Measurements from ENCODE around the gene SCO1.
"Not testable (repeated sequence)": the region's sequence is repeated elsewhere in the genome, so short reads cannot be mapped to it uniquely, and the experiment has no call there.

The SCO1 gene

GRCh38 chr17:10724546-10725195 is 27.3 kb upstream of the SCO1 start:
- H3K4me3 ChIP-seq (ENCODE audit: low read length): no peak overlapping the region
- no peaks in the 10 kb centered on the region for H3K9me3 ChIP-seq (replicated peaks; ENCODE audit: low read length)
- H3K4me1 ChIP-seq (ENCODE audit: control insufficient read depth, insufficient read depth, low read length): peaks cover 7% of the 10 kb centered on the region
- H3K27me3 ChIP-seq (ENCODE audit: control insufficient read depth, insufficient read depth, low read length): no peaks in the 10 kb centered on the region
- no peak overlapping the region for H3K9ac ChIP-seq (ENCODE audit: low read depth, low read length)
- no peak overlapping the region for H3K4me2 ChIP-seq (ENCODE audit: low read length)
- no peaks in the 10 kb centered on the region for H3K36me3 ChIP-seq (ENCODE audit: insufficient read depth, low read length)

GRCh38 chr17:10718547-10718946 is 21.2 kb upstream of the SCO1 start:
- no peaks in the 10 kb centered on the region for H3K27me3 ChIP-seq (ENCODE audit: control insufficient read depth, insufficient read depth, low read length)
- H3K4me1 ChIP-seq (ENCODE audit: control insufficient read depth, insufficient read depth, low read length): no peaks in the 10 kb centered on the region
- H3K4me3 ChIP-seq (ENCODE audit: low read length): no peak overlapping the region
- H3K9me3 ChIP-seq (replicated peaks; ENCODE audit: low read length): no peaks in the 10 kb centered on the region
- no peak overlapping the region for H3K9ac ChIP-seq (ENCODE audit: low read depth, low read length)
- no peaks in the 10 kb centered on the region for H3K36me3 ChIP-seq (ENCODE audit: insufficient read depth, low read length)
- H3K4me2 ChIP-seq (ENCODE audit: low read length): no peak overlapping the region

GRCh38 chr17:10716218-10716617 is 18.9 kb upstream of the SCO1 start:
- no peak overlapping the region for H3K4me2 ChIP-seq (ENCODE audit: low read length)
- H3K9me3 ChIP-seq (replicated peaks; ENCODE audit: low read length): no peaks in the 10 kb centered on the region
- H3K4me3 ChIP-seq (ENCODE audit: low read length): no peak overlapping the region
- no peaks in the 10 kb centered on the region for H3K27me3 ChIP-seq (ENCODE audit: control insufficient read depth, insufficient read depth, low read length)
- H3K36me3 ChIP-seq (ENCODE audit: insufficient read depth, low read length): peaks cover 16% of the 10 kb centered on the region
- no peak overlapping the region for H3K9ac ChIP-seq (ENCODE audit: low read depth, low read length)
- no peaks in the 10 kb centered on the region for H3K4me1 ChIP-seq (ENCODE audit: control insufficient read depth, insufficient read depth, low read length)

GRCh38 chr17:10713318-10713717 is 16.0 kb upstream of the SCO1 start:
- Histone ChIP-seq H3K4me3 (ENCODE audit: low read length) (no peak overlapping the region), H3K4me1 (ENCODE audit: control insufficient read depth, insufficient read depth, low read length) (no peaks in the 10 kb centered on the region), H3K36me3 (ENCODE audit: insufficient read depth, low read length) (peaks cover 35% of the 10 kb centered on the region), H3K27me3 (ENCODE audit: control insufficient read depth, insufficient read depth, low read length) (no peaks in the 10 kb centered on the region), H3K4me2 (ENCODE audit: low read length) (no peak overlapping the region), H3K9ac (ENCODE audit: low read depth, low read length) (no peak overlapping the region), H3K9me3 (replicated peaks; ENCODE audit: low read length) (no peaks in the 10 kb centered on the region)

GRCh38 chr17:10705727-10706126 is 8.4 kb upstream of the SCO1 start:
- Histone ChIP-seq H3K36me3 (ENCODE audit: insufficient read depth, low read length) (peaks cover 49% of the 10 kb centered on the region), H3K27me3 (ENCODE audit: control insufficient read depth, insufficient read depth, low read length) (no peaks in the 10 kb centered on the region), H3K9ac (ENCODE audit: low read depth, low read length) (no peak overlapping the region), H3K4me1 (ENCODE audit: control insufficient read depth, insufficient read depth, low read length) (peaks cover 9% of the 10 kb centered on the region), H3K9me3 (replicated peaks; ENCODE audit: low read length) (no peaks in the 10 kb centered on the region), H3K4me3 (ENCODE audit: low read length) (no peak overlapping the region), H3K4me2 (ENCODE audit: low read length) (no peak overlapping the region)

GRCh38 chr17:10702574-10702973 is 5.2 kb upstream of the SCO1 start:
- peak overlapping the region; percentile 35 for H3K4me3 ChIP-seq (ENCODE audit: low read length)
- no peaks in the 10 kb centered on the region for H3K9me3 ChIP-seq (replicated peaks; ENCODE audit: low read length)
- H3K27me3 ChIP-seq (ENCODE audit: control insufficient read depth, insufficient read depth, low read length): no peaks in the 10 kb centered on the region
- peak overlapping the region; percentile 50 for H3K4me2 ChIP-seq (ENCODE audit: low read length)
- H3K9ac ChIP-seq (ENCODE audit: low read depth, low read length): no peak overlapping the region
- peaks cover 16% of the 10 kb centered on the region for H3K4me1 ChIP-seq (ENCODE audit: control insufficient read depth, insufficient read depth, low read length)
- peaks cover 32% of the 10 kb centered on the region for H3K36me3 ChIP-seq (ENCODE audit: insufficient read depth, low read length)

GRCh38 chr17:10699856-10700255 is 2.5 kb upstream of the SCO1 start:
- Histone ChIP-seq H3K9me3 (replicated peaks; ENCODE audit: low read length) (no peaks in the 10 kb centered on the region), H3K4me2 (ENCODE audit: low read length) (no peak overlapping the region), H3K4me1 (ENCODE audit: control insufficient read depth, insufficient read depth, low read length) (peaks cover 28% of the 10 kb centered on the region), H3K36me3 (ENCODE audit: insufficient read depth, low read length) (peaks cover 13% of the 10 kb centered on the region), H3K4me3 (ENCODE audit: low read length) (no peak overlapping the region), H3K27me3 (ENCODE audit: control insufficient read depth, insufficient read depth, low read length) (no peaks in the 10 kb centered on the region), H3K9ac (ENCODE audit: low read depth, low read length) (no peak overlapping the region)

- peaks cover 13% of the 10 kb centered on the region for H3K36me3 ChIP-seq (ENCODE audit: insufficient read depth, low read length)
- peak overlapping the region; percentile 96 for H3K4me2 ChIP-seq (ENCODE audit: low read length)
- H3K4me1 ChIP-seq (ENCODE audit: control insufficient read depth, insufficient read depth, low read length): peaks cover 28% of the 10 kb centered on the region
- H3K9ac ChIP-seq (ENCODE audit: low read depth, low read length): peak overlapping the region; percentile 95
- H3K27me3 ChIP-seq (ENCODE audit: control insufficient read depth, insufficient read depth, low read length): no peaks in the 10 kb centered on the region
- no peaks in the 10 kb centered on the region for H3K9me3 ChIP-seq (replicated peaks; ENCODE audit: low read length)
- H3K4me3 ChIP-seq (ENCODE audit: low read length): peak overlapping the region; percentile 91
Observed at GRCh38 chr17:10698096-10698818, 924 bp upstream of the SCO1 start.

- Histone ChIP-seq H3K9ac (ENCODE audit: low read depth, low read length) (peak overlapping the region; percentile 95), H3K4me2 (ENCODE audit: low read length) (peak overlapping the region; percentile 96), H3K4me1 (ENCODE audit: control insufficient read depth, insufficient read depth, low read length) (peaks cover 19% of the 10 kb centered on the region), H3K4me3 (ENCODE audit: low read length) (peak overlapping the region; percentile 91), H3K36me3 (ENCODE audit: insufficient read depth, low read length) (peaks cover 31% of the 10 kb centered on the region)
- not testable (repeated sequence) for H3K9me3 ChIP-seq (replicated peaks; ENCODE audit: low read length); H3K27me3 ChIP-seq (ENCODE audit: control insufficient read depth, insufficient read depth, low read length)
Observed at GRCh38 chr17:10695875-10696407, 1.4 kb downstream of the SCO1 start.

- no peaks in the 10 kb centered on the region for H3K9me3 ChIP-seq (replicated peaks; ENCODE audit: low read length)
- no peak overlapping the region for H3K9ac ChIP-seq (ENCODE audit: low read depth, low read length)
- H3K4me1 ChIP-seq (ENCODE audit: control insufficient read depth, insufficient read depth, low read length): peaks cover 4% of the 10 kb centered on the region
- no peak overlapping the region for H3K4me2 ChIP-seq (ENCODE audit: low read length)
- H3K4me3 ChIP-seq (ENCODE audit: low read length): no peak overlapping the region
- peaks cover 64% of the 10 kb centered on the region for H3K36me3 ChIP-seq (ENCODE audit: insufficient read depth, low read length)
- no peaks in the 10 kb centered on the region for H3K27me3 ChIP-seq (ENCODE audit: control insufficient read depth, insufficient read depth, low read length)
Observed at GRCh38 chr17:10687499-10687898, 9.8 kb downstream of the SCO1 start.

- H3K9ac ChIP-seq (ENCODE audit: low read depth, low read length): no peak overlapping the region
- H3K4me1 ChIP-seq (ENCODE audit: control insufficient read depth, insufficient read depth, low read length): peaks cover 9% of the 10 kb centered on the region
- no peak overlapping the region for H3K4me3 ChIP-seq (ENCODE audit: low read length)
- no peaks in the 10 kb centered on the region for H3K9me3 ChIP-seq (replicated peaks; ENCODE audit: low read length)
- no peaks in the 10 kb centered on the region for H3K27me3 ChIP-seq (ENCODE audit: control insufficient read depth, insufficient read depth, low read length)
- no peak overlapping the region for H3K4me2 ChIP-seq (ENCODE audit: low read length)
- H3K36me3 ChIP-seq (ENCODE audit: insufficient read depth, low read length): peaks cover 67% of the 10 kb centered on the region
Observed at GRCh38 chr17:10683853-10684252, 13.5 kb downstream of the SCO1 start.
